Thyroid gland (tissue), 4 donors: ENCODE results near the gene PTGR3.

Source experiments
- CTCF ChIP-seq, 6 experiments: fragments of 200-600 bp in 3 of 6; fragments of 450-650 bp in 3 of 6; sonication (generic) in 3 of 6; IDR thresholded peaks; one replicate each; pipeline ENCODE4 v1.5.1; 2016 to 2019; ENCODE audit warnings: antibody characterized with exemption in 6 of 6, mild to moderate bottlenecking in 2 of 6, inconsistent platforms in 1 of 6, moderate library complexity in 1 of 6
- POLR2A ChIP-seq, 2 donors: fragments of 450-650 bp; IDR thresholded peaks; one replicate each; pipeline ENCODE4 v1.6.1; 2017; ENCODE audit warnings: antibody characterized with exemption in 2 of 2, mild to moderate bottlenecking in 2 of 2, moderate library complexity in 1 of 2

DNA sequence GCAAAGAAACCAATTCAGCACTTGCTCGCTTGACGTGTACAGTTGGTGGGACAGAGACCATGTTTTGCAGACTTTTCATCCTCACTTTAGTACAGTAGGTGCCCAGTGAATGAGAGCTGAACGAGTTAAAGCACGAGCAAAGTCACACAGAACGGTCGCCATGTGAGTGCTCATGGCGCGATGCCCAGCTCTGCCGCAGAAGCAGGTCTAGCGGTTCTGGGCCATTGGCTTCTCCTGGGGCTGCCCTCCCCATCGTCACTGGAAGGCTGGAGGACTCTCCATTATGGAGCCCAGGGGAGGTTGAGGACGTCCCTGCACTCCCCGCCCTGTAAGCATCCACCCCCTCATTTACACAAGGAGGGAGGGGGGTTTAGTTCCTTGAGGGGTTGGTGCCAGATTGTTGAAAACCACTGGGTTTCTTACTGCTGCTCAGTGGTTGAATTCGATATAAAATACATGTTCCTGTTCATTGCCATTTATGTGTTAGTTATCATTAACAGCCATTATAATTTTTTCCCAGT, 24.9 kb downstream of the PTGR3 start:
- TF ChIP-seq CTCF (IDR thresholded peaks at IDR 0.05) (no peak), POLR2A (IDR thresholded peaks at IDR 0.05) (no peak)
